ENCODE data around the gene WNT1.

DNA sequence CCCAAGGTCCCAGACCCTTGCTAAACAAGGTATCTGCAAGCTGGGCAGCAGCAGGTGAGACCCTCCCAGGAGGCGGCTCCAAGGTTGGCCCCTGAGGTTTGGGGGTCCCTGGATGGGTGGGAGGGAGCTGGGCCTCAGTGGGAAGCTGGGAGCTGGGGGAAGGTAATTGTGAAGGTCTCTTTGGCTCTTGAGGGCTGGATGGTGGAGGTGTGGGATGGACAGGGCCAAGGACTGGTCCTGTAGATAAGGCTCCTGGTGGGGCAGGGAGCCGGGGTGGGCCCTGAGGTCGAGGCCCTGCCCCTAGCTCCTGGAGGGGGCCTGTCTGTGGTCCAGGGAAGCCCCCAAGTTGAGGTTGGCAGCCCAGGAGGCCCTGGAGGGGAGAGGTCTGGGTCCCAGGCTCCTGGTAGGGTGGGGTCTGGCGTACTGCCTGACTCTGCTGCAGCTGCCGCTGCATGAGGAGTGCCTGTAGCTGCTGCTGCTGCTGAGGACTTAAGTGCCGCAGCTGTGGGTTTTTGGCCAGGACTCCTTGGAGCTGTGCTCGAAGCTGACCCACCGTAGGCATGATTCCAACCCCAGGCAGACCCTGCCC is 53.5 kb downstream of the WNT1 start:
- TF ChIP-seq CTCF (IDR thresholded peaks at IDR 0.05): no peak
- no peak for TF ChIP-seq POLR2A (IDR thresholded peaks at IDR 0.05)

Data from prostate gland (tissue), 2 donors.